ENCODE data around the gene DLGAP1.
A peak's percentile ranks its signal among the peaks of the same experiment; 100 is the strongest.
"Not testable (repeated sequence)": the region's sequence is repeated elsewhere in the genome, so short reads cannot be mapped to it uniquely, and the experiment has no call there.

DLGAP1 gene

DNA sequence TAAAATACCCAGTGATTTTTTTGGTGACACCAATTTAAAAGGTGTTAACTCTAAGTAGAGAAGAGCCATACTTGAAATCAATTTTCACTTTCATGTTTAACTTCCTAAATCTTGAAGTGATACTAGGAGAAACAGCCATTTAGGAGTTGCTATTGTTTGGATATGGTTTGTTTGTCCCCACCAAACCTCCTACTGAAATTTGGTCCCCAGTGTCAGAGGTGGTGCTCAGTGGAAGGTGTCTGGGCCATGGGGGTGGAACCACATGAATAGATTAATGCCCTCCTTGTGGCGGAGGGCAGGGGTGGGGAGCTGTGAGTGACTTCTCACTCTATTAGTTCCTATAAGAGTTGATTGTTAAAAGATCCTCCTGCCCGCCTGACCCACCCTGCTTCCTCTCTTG is 377.9 kb downstream of the DLGAP1 start:
- DNase-seq (ENCODE audit: low read depth): no peak

DNA sequence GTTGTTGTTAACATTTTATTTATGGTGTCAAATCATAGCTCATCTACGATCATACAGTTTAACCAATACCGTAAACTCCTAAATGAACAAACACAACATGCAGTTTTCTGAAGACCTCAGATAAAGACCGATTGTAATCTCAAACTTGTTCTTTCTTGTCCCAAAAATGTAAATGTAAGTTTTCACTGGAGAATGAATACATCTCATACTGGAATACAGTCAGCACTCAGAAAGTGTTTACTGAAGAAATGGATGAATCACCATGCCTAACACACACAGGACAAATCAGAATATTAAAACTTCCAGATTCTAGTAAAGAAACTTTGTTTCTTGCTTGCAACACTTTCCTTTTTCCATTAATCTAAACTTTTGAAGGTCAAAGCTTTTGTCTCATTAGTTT is 380.5 kb downstream of the DLGAP1 start:
- DNase-seq (ENCODE audit: low read depth): no peak

DNA sequence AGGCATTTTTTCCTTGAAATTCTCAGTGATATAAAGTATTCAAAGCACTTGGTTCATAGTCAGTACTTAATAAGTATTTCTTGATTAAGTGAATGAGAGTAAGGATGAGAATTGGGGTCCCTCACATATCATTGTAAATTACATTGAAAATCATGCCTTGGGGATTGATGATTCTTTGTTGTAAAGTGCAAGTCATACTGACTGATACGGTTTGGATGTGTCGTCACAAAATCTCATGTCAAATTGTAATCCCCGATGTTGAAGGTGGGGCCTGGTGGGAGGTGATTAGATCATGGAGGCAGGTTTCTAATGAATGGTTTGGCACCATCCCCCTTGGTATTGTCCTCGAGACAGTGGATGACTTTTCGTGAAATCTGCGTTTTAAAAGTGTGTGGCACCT is 385.9 kb downstream of the DLGAP1 start:
- DNase-seq (ENCODE audit: low read depth): no peak

DNA sequence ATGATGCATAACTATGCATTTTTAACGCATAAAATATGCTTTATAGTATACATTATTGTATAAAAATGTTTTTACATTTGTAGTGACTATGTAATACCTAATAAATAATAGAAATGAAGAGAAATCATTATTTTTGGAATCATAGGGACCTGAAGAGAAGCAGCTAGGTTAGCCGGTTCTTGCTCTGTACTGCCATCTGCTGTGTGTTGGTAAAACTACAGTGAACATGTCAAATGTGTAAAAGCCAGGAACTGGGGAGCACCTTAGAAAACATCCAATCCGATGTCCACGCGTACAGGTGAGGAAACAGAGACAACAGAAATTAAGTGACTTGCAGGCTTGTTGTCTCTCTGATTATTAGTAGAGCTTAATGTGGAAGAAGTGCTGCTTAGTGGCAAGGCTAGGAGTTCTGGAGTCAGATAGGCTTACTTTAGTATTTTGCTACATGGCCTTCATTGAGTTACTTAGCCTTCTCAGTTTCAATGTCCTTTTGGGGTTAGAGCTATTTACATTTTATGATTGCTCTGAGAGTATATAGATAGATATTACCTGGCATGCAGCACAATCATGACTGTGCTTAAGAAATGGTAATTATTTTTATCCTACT is 386.5 kb downstream of the DLGAP1 start:
- peak; percentile 49 for DNase-seq (ENCODE audit: low read depth)

DNA sequence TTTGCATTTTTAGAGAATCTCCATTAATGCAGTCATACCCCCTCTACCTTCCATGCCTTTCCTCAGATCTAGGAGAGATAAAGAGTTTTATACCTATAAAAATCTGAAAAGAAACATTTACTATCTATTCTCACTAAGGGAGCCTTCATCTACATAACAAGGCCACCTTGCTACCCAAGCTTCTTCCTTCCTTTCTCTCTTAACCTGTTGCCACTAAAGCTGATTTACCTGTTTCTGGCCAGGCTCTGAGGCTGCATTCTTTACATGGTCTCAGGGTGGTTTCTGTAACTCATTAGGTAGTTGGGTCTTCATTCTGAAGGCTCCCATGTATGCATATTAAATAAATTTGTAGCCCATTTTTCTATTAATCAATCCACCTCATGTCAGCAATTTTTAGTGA is 391.6 kb downstream of the DLGAP1 start:
- DNase-seq (ENCODE audit: low read depth): no peak

DNA sequence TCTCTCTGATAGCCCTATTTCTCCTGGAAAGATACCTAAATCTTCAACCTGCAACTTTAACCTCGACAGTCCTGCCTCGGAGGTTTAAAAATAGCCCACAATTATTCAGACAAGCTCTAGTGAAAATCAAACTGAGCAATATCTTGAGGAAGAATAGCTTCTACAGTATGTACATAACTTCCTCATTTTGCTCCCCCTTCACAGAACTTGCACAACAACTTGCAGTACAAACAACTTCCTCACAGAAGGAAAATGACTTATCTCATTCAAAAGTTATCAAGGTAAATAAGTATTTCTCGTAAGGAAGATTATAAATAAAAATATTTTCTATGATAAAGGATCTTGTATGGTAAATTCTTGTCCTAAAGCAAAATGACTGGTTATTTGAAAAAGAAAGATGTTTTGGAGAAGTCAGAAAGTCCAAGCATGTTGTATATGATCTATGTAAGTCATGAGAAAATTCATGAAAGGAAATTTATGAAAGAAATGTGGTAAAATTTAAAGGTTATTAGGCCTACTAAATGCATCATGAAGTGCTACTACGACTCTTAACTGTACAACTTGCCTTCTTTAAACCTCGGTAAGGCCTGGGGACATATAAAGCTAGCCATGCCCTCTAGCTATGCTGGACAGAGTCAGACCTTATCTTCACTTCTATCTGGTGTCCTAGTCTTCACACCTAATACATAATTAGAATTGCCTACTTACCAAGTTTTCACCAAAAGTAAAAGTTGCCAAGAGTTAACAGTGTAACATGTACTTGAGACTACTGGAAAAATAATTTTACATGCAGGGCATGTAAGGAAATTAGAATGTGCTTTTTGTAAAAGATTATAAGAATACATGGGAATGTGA is 394.5 kb downstream of the DLGAP1 start:
- DNase-seq (ENCODE audit: low read depth): no peak

DNA sequence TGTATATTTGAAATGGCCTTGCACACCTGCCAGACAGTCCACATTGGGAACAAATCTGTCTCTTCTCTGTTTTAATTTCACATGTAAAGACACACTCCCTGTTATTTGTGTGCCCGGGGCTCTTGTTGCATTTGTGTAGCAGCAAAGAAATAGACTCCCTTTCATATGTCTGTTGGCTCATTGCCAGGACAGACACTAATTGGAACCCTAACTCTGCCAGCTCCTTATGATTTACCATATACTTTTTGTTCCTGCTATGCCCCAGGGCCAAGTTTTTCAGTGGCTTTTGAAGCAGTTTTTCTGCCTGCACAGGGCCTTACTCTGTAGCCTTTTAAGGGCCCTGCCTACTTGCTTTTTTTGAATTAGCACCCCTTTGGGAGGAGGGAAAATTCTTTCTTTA is 396.9 kb downstream of the DLGAP1 start:
- DNase-seq (ENCODE audit: low read depth): no peak

DNA sequence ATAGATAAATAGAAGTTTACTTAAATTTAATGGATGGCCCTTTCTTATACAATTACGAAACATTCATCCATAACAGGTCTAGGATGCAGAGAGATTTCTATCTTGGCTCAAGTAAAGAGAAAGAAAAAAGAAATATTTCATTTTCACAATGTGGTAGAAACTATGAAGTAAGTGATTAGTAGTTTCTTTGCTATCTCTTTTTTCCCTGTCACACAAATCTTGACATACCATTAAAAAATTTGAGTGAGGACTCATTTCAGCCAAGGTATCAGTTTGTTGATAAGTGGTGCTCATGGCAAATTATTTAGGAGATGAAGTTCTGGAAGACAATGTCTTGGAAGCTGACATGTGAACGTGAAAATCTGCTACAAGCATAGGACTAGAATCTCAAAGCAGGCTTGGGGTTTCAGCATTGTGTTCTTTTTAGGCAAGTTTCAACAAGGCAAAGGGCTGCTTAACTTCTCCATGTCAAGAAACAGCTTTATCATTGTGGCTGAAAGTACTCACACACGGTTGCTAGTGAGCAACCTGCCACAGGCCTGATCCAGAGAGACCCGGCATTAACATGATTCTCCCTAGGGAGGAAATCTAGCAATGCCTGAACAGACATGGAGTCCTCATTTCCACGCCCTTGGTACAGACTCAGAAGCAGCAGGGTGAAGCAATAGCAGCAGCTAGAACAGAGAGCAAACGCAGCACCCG is 414.6 kb downstream of the DLGAP1 start:
- no peak for DNase-seq (ENCODE audit: low read depth)

DNA sequence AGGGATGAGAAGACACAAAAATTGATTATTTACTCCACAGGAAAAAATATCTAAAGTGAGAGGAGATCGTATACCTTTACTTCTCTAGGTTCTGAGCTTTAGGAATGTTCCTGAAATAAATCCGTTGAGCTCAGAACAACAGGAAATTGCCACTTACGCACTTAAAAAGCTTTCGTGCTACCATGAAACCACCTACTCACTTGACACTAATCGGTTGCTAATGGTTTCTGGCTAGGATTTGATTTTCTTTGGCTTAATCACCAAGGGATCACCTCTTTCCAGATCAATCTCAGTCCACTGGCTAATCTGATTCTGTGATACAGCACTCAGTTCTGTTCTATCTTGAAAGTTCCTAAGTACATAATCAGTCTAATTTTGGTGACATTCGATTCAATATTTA is 419.6 kb downstream of the DLGAP1 start:
- DNase-seq (ENCODE audit: low read depth): no peak

DNA sequence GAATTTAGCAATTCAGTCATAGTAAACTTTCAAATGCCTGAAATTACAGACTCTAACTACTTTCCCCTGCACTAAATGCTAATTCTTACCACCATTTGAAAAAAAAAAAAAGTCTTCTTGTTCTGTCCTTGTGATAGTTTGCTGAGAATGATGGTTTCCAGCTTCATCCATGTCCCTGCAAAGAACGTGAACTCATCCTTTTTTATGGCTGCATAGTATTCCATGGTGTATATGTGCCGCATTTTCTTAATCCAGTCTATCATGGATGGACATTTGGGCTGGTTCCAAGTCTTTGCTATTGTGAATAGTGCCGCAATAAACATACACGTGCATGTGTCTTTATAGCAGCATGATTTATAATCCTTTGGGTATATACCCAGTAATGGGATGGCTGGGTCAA is 420.3 kb downstream of the DLGAP1 start:
- not testable (repeated sequence) for DNase-seq (ENCODE audit: low read depth)

DNA sequence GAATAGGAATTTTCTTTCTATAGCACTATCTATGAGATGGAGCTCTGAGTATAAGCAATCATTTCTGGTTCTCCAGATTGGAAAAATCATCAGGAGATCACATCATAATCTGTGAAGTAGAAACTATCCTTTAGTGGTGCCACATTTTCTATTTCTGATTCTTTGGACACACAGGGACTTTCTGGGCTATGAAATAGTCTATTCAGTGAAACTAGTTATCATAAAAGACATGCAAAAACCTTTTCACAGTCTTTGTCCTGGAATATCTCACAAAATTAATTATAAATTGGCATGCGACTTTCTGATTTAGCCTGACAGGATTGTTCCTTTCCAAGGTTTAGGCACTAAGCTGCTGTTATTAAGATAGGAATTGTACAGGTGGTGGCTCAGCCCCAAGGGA is 428.6 kb downstream of the DLGAP1 start:
- no peak for DNase-seq (ENCODE audit: low read depth)

DNA sequence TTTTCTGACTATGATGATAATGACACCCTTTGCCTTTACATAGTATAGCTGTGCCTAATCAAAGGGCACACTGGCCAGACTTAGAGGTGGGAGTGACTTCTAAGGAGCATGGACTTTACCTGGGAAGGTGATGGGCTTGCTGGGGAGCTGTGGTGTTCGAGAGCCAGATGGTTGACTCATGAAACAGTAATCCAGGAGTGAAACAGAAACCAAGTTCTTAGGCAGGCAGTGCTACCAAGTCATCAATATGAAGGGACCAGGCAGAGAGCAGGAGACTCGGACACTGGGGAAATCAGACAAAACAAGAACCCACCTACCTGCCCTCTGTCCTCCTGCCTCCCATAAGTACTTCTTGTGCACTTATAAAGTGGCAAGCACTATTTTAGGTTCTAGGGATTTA is 430.4 kb downstream of the DLGAP1 start:
- DNase-seq (ENCODE audit: low read depth): no peak

DNA sequence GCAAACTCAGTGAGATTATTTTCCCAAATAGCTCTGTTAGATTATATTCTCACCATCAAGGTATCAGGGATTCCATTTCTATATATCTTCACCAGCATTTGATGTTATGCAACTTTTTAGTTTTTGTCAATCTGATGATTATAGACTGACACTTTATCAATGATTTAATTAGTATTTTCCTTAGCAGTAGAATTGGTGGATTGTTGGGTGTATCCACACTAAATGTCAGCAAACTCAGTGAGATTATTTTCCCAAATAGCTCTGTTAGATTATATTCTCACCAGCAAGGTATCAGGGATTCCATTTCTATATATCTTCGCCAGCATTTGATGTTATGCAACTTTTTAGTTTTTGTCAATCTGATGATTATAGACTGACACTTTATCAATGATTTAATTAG is 432.4 kb downstream of the DLGAP1 start:
- DNase-seq (ENCODE audit: low read depth): not testable (repeated sequence)

DNA sequence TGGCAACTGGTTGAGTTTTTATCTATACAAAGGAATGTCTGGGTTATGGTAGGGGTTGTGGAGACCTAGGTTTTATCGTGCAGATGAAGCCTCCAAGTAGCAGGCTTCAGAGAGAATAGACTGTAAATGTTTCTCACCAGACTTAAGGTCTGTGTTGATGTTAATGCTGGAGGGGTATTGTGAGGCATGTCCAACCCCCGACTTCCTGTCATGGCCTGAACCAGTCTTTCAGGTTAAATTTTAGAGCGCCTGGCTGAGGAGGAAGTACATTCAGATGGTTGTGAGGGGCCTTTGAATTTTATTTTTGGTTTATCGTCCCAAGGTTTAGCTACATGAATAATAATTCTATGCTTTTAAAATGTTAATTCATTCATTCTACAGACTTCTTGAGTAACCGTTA is 435.1 kb downstream of the DLGAP1 start:
- DNase-seq (ENCODE audit: low read depth): no peak

DNA sequence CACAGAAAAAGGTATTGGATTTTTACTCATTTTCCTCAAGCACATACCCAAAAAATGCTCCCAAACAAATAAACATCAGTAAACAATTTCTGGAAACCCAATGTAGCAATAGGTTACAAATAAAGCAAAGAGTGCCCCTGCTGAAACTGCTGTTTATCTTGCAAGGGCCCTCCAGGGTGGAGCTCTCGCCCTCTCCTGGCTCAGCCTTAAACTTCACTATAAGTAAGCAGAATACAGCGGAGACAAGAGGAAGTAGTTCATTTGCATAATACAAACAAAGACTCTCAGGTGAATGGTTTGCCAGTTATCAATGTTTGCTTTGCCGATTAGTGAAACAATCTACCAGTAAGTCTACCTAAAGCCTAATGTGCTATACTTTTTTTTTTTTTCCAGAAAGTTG is 437.6 kb downstream of the DLGAP1 start:
- DNase-seq (ENCODE audit: low read depth): no peak

DNA sequence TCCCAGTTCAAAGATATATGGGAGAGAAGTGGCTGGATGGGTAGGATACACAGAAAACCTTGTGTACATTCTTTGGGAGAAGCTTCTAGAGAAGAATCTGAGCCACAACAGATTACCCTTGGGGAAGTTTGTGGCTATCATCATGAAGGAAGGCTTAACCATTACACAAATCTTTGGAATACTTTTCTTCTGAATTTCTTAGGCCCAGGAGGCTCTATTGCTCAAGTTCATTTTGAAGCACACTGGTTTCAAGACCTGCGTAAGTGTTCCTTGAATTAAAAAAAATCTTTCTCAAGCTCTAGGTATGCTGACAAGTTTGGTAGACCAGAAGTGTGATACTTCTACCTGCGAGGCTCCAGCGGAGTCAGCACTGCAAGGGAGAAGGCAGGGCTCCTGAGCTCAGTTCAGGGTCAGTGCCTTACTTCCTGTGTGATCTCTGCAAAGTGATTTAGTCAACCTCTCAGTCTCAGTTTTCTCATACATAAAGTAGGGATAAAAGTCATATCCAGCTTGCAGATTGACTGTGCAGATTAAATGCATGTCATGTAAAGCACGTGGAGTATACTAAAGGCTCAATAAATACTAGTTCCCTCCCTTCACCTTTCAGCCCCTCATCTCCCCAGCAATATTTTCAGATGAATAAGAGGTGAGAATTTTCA is 438.6 kb downstream of the DLGAP1 start:
- DNase-seq (ENCODE audit: low read depth): peak; percentile 30

DNA sequence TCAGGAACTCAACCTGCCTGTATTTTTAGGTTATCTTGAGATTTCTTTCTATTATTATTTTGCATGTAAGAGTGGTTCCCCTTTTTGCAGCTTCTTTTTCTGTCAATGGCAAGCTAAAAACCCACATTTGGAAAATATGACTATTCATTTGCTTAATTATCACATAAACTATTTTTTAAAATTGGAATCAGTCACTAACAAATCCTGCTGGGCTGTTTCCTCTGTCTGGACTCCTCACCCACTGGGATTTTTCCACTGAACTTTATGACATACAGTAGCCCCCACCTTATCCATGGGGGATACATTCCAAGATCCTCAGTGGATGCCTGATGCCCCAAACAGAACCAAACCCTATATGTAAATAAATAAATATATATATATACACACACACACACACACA is 447.3 kb downstream of the DLGAP1 start:
- DNase-seq (ENCODE audit: low read depth): no peak

DNA sequence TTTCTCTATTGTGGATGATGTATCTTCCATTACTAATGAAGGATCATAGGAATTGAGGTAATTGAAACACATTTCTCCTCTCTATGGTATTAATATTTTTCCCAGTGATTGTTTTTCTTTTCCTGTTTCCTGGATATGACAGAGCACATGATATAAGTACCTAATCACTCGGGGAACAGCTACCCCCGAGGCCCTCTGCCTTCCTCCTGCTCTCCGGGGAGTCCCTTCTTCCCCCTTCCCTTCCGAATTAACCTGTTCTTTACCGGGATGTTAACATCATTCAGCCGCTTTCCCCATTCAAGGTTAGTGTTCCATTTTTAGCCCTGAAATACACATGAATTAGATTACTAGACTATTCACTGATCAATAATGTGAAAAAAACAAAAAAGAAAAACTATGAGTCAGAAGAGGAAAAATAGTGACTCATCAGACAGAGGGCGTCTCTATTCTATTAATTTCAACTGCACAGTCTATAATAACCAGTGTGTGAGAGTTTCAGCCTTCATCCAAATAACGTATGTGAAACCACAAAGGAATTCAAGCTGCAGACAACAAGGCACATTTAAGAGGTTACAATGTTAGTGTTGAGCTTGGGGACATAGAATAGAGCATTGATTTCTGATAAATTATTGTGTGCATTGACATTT is 450.8 kb downstream of the DLGAP1 start:
- peak; percentile 51 for DNase-seq (ENCODE audit: low read depth)

DNA sequence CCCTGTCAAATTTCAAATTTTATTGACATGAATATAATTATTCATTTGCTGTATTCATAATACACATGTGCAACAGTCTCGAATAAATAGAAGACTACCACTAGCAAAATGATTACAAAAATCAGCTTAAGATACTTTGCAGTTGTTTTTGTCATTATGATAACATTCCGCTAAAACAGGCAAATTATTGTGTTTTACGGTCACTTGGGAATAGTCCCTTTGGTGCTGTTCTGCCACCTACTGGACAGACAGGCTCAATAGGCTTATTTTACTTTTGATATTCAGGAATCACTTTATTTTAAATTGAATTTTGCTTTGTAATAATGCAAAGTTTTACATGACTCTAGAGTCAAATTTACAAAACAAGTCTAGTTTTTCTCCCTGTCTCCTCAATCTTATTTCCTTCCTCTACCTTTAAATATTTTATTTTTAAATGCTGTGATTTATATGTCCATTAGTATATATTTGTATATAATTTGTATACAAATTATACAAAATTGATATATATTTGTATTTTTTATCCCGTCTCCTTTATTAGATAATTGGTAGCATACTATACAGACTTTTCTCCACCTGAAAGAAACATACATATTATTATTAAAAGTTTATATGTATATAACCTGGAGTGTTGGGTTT is 456.3 kb downstream of the DLGAP1 start:
- DNase-seq (ENCODE audit: low read depth): peak; percentile 65

DNA sequence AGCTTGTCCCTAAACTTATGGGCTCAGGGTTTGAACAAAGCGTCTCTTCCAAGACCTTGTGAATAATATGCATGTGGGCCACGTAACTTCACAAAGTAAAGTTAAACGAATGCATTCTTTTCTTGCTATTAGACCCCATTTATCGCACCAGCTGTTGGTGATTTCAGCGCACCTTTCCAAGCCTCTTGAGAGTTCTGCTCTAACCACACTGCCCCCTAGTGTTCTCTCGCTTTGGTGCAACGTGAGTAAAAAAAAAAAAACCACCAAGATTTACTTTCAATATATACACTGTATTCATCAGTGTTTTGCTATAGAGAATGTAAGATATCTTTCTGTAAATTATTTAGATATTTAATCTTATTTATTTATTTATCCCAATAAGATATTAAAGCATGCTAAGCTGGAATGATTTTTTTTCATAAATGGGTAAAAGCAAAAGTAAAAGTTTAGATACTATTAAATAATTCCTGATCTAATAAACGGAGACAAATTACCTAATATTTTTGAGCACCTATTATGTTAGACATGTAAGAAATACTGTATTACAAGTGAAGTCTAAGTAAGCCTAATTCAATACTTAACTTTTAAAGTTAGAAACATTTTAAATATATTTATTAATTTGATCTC is 459.5 kb downstream of the DLGAP1 start:
- peak; percentile 67 for DNase-seq (ENCODE audit: low read depth)
